HG03066 (cell line): ENCODE data around the gene SEC24A.
"Not testable (repeated sequence)": the region's sequence is repeated elsewhere in the genome, so short reads cannot be mapped to it uniquely, and the experiment has no call there.

Source experiments
- ATAC-seq: cut with Tn5 transposase; IDR thresholded peaks from one replicate; pipeline ENCODE4 v1.9.1; 2021; ENCODE audit warnings: low read depth; ENCODE audit not compliant: unreplicated experiment

SEC24A gene

GRCh38 chr5:134649163-134649835 is 714 bp downstream of the SEC24A start:
- peak; percentile 21 for ATAC-seq

GRCh38 chr5:134650660-134651059 is 2.1 kb downstream of the SEC24A start:
- not testable (repeated sequence) for ATAC-seq

- ATAC-seq: no peak
Observed at GRCh38 chr5:134651531-134651930, 2.9 kb downstream of the SEC24A start.

- no peak for ATAC-seq
Observed at GRCh38 chr5:134656690-134657089, 8.1 kb downstream of the SEC24A start.

GRCh38 chr5:134659456-134659855 is 10.9 kb downstream of the SEC24A start:
- no peak for ATAC-seq

- no peak for ATAC-seq
Observed at GRCh38 chr5:134659922-134660321, 11.3 kb downstream of the SEC24A start.

- no peak for ATAC-seq
Observed at GRCh38 chr5:134662971-134663370, 14.4 kb downstream of the SEC24A start.

- ATAC-seq: no peak
Observed at GRCh38 chr5:134664448-134664847, 15.9 kb downstream of the SEC24A start.

GRCh38 chr5:134673546-134673945 is 25.0 kb downstream of the SEC24A start:
- not testable (repeated sequence) for ATAC-seq

GRCh38 chr5:134677357-134677756 is 28.8 kb downstream of the SEC24A start:
- ATAC-seq: not testable (repeated sequence)

GRCh38 chr5:134690144-134690543 is 41.6 kb downstream of the SEC24A start:
- ATAC-seq: not testable (repeated sequence)

GRCh38 chr5:134692722-134693121 is 44.1 kb downstream of the SEC24A start:
- no peak for ATAC-seq

- ATAC-seq: no peak
Observed at GRCh38 chr5:134708301-134708700, 59.7 kb downstream of the SEC24A start.

- no peak for ATAC-seq
Observed at GRCh38 chr5:134714120-134714519, 65.5 kb downstream of the SEC24A start.

GRCh38 chr5:134714541-134714940 is 66.0 kb downstream of the SEC24A start:
- ATAC-seq: no peak

- not testable (repeated sequence) for ATAC-seq
Observed at GRCh38 chr5:134715466-134715865, 66.9 kb downstream of the SEC24A start.

- ATAC-seq: no peak
Observed at GRCh38 chr5:134724872-134725271, 76.3 kb downstream of the SEC24A start.

GRCh38 chr5:134732819-134733218 is 84.2 kb downstream of the SEC24A start:
- no peak for ATAC-seq

GRCh38 chr5:134735243-134735642 is 86.7 kb downstream of the SEC24A start:
- ATAC-seq: no peak

GRCh38 chr5:134736173-134736812 is 87.7 kb downstream of the SEC24A start:
- no peak for ATAC-seq

- peak; percentile 93 for ATAC-seq
Observed at GRCh38 chr5:134738133-134738962, 89.8 kb downstream of the SEC24A start, which contains the start of gene CAMLG. Gene CAMLG, plus strand, starts transcription at chr5:134738548. Its CDS starts 73 bp downstream, at chr5:134738621.
